GM12874 (cell line): Measurements from ENCODE around the gene CKAP5.

ENCODE experiments used
- TF ChIP-seq, protein P1 (sequence below): IDR thresholded peaks from 2 replicates; pipeline ENCODE4 v1.5.1; 2011; ENCODE audit warnings: low read depth, mild to moderate bottlenecking, control low read depth, low read length, moderate library complexity; ENCODE audit not compliant: insufficient read depth

Gene CKAP5

DNA sequence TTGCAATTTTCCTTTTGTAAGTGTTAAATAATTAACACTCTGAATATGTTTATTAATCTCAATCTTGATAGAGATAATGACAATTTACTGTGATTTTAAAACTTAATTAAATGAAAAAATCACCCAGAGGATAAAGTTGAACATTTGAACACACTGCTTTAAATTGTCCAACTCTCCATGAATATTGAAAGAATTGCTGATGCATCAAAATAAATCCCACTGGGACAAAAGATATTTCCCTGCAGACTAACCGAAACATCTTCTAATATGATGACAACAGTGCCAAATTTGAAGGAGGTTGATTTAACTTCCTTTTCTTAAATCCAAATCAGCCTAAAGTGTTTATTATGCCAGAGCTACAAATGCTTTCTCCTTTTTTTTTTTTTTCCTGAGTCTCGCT, 79.4 kb downstream of the CKAP5 start:
- TF ChIP-seq, protein P1, sequence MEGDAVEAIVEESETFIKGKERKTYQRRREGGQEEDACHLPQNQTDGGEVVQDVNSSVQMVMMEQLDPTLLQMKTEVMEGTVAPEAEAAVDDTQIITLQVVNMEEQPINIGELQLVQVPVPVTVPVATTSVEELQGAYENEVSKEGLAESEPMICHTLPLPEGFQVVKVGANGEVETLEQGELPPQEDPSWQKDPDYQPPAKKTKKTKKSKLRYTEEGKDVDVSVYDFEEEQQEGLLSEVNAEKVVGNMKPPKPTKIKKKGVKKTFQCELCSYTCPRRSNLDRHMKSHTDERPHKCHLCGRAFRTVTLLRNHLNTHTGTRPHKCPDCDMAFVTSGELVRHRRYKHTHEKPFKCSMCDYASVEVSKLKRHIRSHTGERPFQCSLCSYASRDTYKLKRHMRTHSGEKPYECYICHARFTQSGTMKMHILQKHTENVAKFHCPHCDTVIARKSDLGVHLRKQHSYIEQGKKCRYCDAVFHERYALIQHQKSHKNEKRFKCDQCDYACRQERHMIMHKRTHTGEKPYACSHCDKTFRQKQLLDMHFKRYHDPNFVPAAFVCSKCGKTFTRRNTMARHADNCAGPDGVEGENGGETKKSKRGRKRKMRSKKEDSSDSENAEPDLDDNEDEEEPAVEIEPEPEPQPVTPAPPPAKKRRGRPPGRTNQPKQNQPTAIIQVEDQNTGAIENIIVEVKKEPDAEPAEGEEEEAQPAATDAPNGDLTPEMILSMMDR = no peak

DNA sequence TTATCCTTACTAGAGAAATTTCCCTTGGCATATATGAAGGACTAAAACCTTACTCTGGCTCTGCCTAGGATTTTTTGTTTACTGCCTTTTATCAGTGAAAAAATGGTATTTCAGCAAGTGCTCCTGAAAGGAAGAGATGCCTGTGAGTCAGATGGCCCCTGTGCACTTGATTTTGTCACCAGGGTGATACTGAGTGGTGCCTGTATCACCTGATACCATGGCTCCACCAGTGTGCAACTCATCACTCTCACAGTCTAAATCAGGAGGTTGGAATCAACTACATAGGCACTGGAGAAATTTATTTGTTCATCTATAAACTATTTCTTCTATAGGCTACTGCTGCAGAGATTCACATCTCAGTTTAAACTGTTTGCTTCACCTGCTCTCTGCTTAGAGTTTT, 83.8 kb downstream of the CKAP5 start:
- TF ChIP-seq, protein P1 = no peak

DNA sequence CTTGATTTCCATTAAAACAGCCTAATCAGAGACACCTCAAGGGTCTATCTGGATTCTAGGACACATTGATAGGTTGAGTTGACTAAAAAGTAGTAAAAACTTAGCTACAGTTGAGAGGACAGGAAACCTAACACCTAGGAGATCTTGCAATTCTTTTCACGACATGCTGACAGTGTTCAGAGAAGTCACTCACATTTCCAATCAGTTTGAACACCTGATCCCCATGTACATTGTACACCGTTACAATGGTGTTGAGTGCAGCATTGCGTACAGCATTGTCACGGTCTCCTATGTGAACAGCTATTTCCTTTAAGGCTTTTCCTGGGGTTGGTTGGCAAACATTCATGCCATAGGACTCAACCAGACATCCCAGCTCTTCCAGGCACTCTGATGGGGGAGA, 84.3 kb downstream of the CKAP5 start:
- TF ChIP-seq, protein P1 = no peak

DNA sequence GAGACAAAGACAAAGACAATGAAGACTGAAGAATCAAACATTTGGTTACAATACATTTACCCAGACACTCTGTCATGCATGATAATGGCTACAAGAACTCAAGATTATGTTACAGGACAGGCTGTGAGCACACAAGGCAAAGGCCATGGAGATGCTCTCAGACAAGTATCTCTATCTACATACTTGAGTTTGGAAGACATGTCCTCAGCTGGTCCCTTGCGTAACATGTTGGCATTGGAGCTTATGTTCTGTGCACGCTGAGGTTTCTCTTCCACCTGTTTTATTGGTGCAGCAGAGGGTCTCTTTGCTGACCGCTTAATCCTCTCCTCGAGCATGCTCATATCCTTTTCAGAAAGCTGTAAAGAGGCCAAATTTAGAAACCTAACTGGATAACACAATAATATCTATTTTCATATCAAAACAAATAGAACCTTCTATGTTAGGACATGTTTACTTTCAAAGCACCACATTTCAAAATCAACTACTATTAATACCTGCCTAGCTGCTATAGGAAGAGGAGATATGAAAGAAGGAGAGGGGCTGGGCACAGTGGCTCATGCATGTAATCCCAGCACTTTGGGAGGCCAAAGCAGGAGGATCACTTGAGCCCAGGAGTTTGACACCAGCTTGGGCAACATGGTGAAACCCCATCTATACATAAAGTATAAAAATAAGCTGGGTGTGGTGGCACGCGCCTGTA, 85.5 kb downstream of the CKAP5 start:
- TF ChIP-seq, protein P1 = no peak

DNA sequence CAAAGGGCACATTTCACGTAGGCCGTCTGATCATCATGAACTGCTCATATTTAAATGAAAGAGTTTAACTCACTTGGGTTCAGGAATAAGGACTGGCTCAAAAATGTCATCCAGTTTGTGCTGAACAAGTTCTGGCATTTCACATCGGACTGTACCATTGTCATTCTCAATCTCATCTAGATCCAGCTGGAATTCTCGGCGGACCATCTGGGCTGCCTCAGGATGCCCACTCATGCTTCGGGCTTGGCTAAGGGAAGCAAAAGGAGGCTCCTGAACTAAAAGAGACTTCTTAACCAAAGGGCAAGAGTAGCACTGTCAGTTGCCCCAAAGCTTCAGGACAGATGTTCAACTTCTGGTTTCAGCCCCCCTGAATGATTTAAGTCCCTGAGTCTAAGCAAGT, 86.9 kb downstream of the CKAP5 start:
- TF ChIP-seq, protein P1 = no peak

DNA sequence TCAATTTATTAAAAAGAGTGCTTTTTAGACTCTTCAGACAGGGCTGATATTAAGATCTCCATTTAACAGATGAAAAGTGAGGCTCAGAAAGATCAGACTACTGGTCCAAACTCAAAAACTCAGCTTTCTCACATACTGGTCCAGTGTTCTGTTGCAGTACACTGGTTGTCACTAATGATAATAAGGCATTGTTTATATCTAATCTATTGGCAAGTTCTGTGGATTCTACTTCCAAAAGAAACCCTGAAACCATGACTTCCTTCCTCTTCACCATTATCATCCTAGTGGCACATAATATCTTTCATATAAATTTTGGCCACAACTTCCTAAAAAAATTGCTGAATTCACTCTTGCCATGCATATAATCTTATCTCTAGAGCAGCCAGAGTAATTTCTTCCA, 90.1 kb downstream of the CKAP5 start:
- TF ChIP-seq, protein P1 = no peak

DNA sequence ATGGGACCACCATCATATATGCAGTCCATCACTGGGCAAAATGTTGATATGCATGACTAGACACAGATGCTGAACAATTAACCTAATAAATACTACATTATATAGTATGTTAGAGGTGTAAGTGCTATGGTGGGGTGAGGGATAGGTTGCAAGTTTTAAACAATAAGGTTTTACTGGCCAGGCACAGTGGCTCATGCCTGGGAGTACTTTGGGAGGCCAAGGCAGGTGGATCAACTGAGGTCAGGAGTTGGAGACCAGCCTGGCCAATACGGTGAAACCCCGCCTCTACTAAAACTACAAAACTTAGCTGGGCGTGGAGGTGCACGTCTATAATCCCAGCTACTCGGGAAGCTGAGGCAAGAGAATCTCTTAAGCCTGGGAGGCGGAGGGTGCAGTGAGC, 98.9 kb downstream of the CKAP5 start:
- TF ChIP-seq, protein P1 = no peak
